Ovary (tissue), 3 donors: ENCODE results near the gene CREB1.

ENCODE experiments used
- CTCF ChIP-seq, 3 donors: fragments of 450-650 bp in 2 of 3; fragments of 200-600 bp in 1 of 3; IDR thresholded peaks; one replicate each; pipeline versions ENCODE4 v1.5.1 to v1.8.0; 2016 to 2022; ENCODE audit warnings: antibody characterized with exemption in 3 of 3, mild to moderate bottlenecking in 1 of 3
- POLR2A ChIP-seq: fragments of 450-650 bp; IDR thresholded peaks from one replicate; pipeline ENCODE4 v1.6.1; 2017; ENCODE audit warnings: antibody characterized with exemption, mild to moderate bottlenecking, moderate library complexity
- donor health status: DM: no; HTN: no; CAD: no.

- TF ChIP-seq CTCF (IDR thresholded peaks at IDR 0.05) = no peak
- no peak for TF ChIP-seq POLR2A
Observed at GRCh38 chr2:207533461-207534008, 3.8 kb downstream of the CREB1 start.
